Forelimb muscle (tissue), 1 donor: ENCODE data around the gene PPIE. TPM values are rescaled to one million over a fixed set of nuclear protein-coding genes. Genes with fewer than 3 reads are reported as not detected.
"Not testable (repeated sequence)": the region's sequence is repeated elsewhere in the genome, so short reads cannot be mapped to it uniquely, and the experiment has no call there.

ENCODE experiments used
- DNase-seq: peaks from one replicate; pipeline ENCODE4 v3.0.0-alpha.2; 2013; ENCODE audit warnings: low read depth
- polyA plus RNA-seq: library from polyadenylated mRNA; unstranded; fragments of 120-200 nt; gene quantifications from one replicate; pipeline ENCODE4 v1.2.1, GENCODE V29; 2013; ENCODE audit not compliant: insufficient read length

PPIE gene
- polyA plus RNA-seq, 1 donor, result 41.7 TPM

DNA sequence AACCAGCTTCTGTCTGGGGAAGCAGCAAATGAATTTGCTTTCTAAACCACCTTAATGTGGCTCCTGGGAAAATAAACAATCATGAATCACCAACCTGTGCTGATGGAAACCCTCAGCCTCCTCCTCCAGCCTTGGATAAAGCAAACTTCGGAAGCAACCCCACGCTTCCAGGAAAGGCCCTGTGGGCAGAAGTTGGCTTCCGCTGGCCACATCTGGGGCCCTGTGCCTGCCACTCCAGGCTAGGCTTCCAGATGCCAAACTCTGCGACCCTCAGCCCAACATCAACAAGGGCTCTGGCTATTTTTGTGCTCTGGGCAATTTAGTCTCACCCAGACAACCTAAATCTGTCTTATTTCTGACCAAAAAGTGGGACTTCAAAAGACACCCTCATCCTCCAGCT, 38.6 kb downstream of the PPIE start:
- DNase-seq, result no peak

DNA sequence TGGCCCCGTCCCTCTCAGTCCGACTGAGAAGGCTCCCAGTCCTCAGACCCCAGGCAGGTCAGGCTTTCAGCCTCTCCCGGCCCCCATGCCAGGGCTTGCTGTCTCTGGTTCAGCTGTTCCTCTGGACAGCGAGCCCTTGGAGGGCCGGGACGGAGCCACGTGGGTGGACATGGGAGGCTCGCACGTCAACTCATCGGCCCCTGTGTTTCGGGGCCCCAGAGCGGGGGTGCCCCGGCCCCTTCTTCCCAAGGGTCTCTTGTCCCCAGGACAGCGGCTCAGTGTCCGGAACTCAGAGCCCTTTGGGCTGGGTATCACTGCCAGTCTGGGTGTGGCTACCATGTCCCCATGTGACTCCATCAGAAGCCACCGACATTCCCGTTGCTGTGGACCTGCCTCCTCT, 39.2 kb downstream of the PPIE start:
- DNase-seq, result not testable (repeated sequence)

DNA sequence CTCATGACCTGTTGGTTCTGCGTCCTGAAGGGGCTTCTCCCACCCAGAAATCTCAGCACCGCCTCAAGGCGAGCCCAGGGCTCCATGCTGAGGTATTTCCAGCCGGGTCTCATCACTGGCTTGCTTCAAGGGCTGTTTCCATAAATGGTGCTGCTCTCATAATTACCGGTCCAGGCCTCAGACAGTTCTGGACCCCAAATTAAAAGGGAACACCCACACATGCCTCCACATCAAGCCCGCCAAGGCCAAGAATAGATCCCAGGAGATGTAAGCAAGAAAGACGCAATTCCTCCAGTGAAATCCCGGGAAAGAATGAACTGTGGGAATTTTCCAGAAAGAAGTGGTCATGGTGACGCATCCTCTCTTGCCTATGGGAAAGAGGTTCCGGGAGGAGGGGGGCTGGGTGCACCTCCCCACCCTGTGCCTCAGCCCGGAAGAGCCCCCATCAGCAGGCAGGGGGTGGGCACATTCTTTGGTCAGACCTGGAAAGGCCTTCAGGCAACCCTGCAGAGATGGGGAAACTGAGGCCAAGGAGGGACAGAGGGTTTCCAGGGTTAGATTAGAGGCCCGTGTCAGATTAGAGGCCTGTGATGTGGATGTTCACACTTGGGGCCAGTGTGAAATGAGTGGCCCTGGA, 39.9 kb downstream of the PPIE start:
- DNase-seq, result not testable (repeated sequence)

DNA sequence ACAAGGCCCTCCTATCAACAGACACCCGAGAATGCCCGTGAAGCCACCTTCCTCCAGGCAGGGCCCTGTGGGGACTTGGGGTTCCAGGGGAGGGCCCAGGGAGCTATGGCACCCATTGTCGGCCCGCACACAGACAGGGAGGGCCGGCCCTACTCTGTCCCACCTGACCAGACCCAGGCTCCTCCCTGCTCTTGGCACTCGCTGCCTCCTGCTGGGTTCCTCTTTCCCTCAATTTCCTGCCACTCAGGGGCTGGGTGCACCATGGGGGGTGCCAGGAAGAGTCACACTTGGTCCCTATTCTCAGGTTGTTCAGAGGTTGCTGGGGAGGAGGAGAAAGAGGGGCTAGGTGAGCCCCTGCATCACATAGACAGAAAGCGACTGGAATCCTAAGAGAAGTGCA, 40.5 kb downstream of the PPIE start:
- no peak for DNase-seq

DNA sequence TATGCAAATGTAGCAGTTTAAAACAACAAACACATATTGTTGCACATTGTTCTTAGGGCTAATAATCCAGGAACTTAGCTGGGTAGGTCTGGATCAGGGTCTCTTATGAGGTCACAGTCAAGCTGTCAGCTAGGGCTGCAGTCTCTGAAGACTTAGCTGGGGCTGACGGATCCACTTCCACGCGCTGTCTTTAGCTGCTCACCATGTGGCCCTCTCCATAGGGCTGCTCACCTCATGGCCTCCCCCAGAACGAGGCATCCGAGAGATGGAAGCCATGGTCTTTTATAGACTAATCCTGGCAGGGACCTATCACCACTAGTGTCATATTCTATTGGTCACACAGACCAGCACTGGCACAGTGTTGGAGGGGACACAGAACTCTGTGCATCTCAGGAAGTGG, 41.1 kb downstream of the PPIE start:
- no peak for DNase-seq

DNA sequence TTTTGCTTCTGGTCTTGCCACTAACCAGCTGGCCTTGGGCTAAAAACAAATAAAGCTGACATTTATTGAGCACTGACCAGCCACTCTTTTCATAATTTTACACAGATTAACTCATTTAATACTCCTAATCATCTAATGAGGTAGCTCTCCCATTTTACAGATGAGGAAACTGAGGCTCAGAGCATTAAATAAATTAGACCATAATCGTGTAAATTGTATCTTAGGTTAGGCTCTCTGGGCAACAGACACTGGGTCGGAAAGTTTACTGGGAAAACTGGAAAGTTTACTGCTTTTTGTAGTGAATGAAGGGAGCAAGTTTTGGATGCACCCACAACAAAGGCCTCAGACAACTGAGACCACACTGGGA, 42.6 kb downstream of the PPIE start:
- DNase-seq, result no peak

DNA sequence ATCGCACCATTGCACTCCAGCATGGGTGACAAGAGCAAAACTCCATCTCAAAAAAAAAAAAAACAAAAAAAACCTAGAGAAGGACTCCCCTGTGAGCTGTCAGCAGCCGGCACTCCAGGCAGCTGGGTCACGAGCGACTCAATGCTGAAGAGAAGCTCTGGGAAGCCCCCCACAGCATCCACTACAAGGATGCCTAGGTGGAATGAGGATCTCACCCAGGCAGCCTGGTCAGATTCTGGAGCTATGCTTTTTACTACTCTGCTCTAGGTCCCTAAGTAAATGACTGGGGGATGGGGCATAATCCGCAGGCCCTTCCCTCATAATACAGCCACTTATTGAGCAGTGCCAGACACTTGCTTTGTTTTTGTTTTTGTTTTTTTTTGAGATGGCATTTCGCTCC, 43.4 kb downstream of the PPIE start:
- no peak for DNase-seq

DNA sequence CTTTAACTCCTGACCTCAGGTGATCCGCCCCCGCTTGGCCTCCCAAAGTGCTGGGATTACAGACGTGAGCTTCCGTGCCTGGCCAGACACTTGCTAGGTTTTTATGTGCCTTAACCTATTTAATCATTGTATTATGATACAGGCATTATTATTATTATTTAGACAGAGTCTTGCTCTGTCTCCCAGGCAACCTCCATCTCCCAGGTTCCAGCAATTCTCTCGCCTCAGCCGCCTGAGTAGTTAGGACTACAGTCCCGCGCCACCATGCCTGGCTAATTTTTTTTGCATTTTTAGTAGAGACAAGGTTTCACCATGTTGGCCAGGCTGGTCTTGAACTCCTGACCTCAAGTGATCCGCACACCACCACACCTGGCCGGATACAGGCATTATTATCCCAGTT, 44.0 kb downstream of the PPIE start:
- not testable (repeated sequence) for DNase-seq

DNA sequence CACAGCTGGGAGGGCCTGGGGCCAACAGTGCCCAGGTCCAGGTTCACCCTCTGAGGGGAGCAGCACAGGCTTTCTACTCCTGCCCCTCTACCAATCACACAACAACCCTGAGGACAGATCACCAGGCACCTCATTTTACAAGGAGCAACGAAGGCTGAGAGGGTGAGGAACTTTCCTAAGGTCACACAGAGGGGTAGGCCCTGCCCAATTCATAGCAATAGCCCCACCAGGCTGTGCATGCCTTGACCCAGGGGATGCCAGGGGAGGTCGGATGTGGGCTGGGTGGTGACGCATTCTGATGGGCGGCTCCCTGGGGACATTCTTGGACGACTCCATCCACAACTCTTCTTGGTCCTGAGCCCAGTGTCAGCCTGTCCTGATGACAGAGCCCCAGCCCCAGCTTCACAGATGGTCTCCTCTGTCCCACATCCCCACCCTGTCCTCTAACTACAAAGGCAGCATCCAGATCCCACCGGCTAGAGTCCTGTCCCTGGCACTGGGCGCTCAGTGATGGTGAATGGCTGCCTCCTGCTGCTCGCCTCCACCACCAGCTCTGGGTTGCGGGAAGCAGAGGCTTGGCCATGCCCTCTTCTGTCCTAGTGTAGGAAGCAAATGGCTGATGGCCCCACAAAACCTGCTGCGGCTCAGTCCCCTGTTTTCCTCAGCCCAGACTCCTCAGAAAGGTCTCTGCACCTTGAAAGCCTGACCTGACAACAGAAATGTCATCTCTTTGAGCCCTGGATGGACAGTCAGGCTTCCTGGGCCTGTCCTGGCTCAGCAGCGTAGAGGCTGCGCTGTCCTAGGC, 47.8 kb downstream of the PPIE start:
- not testable (repeated sequence) for DNase-seq

DNA sequence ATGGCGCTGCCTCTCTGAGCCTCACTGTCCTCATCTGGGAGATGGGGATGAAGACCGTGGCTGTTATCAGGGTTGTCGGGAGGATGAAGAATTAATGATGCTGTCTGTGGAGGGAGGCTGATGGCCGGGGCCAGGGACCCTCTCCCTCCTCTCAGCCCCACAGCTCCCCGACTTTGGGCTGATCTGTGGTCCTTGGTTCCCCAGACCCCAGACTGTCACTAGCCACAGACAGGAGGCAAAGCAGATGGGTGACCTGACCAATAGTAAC, 48.4 kb downstream of the PPIE start:
- not testable (repeated sequence) for DNase-seq

DNA sequence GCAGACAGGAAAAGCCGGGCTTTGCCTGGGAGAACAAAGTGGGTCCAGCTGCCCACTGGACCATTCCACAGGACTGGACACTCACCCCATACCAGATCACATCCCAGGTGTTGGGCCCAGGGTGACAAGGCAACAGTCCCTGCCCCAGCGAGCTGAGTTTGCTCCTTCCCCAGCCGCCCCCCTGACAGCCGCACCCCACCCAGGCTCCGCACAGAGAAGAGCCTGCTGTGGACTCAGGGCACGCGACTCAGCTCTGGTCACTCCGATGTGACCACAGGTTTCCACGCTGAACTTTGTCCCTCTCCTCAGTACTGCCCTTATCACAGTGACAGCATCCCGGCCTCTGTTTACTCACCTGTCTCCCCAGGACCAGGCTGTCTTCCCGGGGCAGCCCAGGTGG, 48.8 kb downstream of the PPIE start:
- DNase-seq, result no peak

DNA sequence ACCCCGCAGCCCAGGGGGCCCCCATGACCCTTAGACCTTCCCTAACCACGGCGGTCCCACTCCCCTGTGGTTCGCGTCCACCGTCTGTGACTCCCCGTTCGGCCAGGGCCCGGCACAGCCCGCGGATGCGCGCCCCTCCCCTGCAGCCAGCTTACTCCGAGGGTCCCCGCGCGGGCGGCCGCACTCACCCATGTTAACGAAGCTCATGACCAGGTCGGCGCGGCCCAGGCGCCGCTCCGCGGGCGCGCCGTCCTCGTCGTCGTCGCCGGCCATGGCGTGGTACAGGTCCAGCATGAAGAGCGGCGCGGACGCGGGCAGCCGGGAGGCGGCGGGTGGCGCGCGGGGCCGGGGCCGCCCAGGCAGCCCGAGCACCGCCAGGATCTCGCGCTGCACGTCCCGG, 49.3 kb downstream of the PPIE start:
- DNase-seq, result not testable (repeated sequence)

DNA sequence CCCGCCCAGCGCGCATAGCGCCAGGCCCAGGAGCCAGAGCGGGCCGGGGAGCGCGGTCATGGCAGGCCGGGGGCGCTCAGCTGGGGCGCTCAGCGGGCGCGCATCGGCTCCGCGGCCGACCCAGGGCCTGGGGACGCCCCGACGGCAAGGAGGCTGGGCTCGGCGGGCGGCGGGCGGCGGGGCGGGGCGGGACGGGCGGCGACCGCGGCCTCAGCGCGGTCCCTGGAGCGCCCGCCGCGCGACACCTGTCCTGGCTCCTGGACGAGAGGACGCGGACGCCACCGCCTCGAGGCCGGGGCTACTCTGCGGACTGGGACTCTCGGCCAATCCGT, 49.7 kb downstream of the PPIE start:
- no peak for DNase-seq

DNA sequence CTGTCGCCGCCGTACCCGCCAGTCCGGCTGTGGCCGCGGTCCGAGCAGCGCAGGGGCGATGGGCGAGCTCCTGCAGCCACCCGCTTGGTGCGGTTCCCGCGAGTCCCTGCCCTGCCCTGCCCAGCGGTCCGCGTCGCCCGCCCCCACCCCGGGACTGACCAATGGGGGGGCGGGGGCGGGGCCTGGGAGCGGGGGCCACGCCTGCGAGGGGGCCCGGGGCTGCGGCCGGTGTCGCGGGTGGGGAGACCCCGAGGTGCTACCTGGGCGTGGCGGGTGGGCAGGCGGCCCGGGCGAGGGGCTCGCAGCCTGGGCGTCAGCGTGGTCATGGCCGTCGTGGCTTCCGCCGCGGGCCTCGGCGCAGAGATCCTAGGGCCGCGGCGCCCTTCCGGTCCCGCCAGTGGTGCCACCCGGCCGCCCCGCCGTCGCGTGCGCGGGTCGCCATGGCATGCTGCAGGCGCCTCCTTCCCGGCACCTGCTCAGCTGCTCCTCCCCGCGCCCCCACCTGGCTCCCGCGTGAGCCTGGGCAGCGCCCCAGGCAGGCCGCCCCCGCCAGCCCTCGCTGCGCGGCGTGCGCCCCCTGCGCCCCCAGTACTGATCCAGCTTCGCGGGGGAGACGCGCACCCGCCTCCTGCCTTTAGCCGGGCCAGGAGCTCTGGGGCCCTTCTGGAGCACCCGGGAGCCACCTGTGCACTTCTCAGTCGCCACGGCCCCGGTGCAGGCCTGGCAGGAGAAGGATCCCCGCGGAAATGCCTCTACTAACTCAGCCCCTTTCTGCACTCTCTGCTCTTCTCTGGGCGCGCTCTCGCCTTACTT, 50.3 kb downstream of the PPIE start, which contains the start of gene BMP8B:
Gene BMP8B (minus strand): TSS at position 108 of the 813 bp plus-strand sequence. CDS start 380 bp downstream, outside the sequence.
- no peak for DNase-seq

DNA sequence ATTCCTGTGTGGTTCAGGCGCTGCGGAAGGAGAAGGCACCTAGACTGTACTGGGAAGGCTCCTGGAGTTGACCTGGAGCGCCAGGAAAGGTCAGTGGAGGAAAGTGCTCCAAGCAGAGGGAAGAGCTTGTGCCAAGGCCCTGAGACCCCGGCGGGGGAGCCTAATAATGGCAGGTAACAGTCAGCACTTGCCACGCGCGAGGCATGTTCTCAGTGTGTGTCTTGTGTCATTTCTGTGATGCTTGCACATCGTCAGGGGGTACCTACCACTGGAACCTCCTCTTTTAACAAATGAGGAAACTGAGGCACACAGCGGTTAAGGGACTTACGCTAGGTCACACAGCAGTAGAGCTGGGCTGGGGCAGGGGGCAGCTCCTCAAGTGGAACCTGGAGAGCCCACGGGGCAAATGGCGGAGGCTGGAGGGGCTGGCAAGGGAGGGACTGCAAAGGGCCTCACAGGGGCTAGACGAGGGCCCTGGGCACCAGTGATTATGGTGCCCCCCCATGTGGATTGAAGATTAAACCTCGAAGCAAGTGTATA, 51.0 kb downstream of the PPIE start:
- no peak for DNase-seq

DNA sequence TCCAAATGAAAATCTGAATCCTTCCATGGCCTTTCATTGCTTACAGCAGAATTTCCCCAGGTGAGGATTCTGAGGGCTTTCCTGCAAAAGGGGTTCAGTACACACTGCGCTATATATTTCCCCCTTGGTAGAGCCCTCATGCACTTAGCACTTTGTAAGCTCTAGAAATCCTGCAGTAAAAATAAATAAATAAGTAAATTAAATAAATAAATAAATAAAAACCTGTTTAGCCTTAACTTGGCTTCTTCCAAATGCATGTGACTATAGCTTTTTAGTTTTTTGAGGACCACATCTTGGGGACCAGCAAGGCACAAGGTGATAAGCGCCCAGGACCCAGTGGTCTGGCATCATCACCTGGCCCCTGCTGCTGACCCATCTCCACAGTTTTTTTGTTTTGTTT, 53.2 kb downstream of the PPIE start:
- DNase-seq, result no peak

DNA sequence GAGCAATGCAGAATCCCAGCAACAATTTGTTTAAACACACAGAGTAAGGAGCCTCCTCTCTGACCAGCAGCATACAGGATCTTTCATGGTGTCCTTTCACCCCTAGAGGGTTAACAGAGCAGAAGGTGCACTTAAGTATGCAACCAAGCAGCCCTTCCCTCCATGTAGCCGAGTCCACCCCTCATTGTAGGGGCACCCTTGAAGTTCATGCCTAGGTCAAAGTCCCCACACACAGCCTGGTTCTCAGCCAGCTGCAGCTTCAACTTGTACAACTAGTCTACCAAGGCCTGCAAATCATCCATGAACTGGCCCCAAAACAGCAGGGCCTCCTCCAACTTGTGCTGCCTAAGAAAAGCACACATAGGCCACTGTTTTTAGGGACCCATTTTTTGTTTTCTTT, 57.0 kb downstream of the PPIE start:
- no peak for DNase-seq

DNA sequence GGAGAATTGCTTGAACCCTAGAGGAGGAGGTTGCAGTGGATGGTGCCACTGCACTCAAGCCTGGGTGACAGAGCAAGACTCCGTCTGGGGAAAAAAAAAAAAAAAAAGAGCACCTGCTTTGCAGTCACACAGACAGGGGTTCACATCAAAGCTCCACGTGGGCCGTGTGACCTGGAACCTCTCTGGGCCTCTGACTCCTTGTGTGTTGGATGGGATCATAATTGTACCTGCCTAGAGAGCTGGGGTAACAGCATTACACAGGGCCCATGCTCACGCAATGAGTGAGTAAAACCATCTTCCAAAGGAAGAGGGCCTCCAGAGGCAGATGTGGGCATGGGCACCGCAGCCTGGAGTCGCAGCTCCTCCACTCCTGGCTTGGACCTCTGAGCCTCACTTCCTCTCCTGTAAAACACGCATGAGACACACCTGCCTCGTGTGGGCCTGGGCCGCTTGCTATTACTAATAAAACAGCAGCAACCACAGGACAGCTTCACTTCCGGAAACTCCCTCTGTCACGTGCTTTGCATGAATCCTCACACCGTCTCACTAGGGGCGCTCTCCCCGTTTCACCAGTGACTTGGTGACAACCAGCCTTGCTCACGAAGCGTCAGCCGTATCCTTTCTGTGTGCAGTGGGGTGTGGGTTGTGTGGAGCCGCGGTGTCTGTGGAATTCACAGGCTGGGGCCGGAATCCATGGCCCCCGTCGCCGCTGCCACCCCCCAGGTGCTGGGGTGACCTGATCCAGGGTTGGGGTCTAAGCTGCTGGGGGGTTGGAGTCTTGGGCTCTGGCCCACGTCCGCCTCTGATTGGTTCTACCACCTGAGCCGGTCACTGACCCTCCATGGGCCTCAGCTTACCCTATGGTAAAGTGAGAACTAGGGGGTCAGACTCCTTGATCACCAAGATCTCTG, 60.4 kb downstream of the PPIE start:
- DNase-seq, result peak; percentile 19

DNA sequence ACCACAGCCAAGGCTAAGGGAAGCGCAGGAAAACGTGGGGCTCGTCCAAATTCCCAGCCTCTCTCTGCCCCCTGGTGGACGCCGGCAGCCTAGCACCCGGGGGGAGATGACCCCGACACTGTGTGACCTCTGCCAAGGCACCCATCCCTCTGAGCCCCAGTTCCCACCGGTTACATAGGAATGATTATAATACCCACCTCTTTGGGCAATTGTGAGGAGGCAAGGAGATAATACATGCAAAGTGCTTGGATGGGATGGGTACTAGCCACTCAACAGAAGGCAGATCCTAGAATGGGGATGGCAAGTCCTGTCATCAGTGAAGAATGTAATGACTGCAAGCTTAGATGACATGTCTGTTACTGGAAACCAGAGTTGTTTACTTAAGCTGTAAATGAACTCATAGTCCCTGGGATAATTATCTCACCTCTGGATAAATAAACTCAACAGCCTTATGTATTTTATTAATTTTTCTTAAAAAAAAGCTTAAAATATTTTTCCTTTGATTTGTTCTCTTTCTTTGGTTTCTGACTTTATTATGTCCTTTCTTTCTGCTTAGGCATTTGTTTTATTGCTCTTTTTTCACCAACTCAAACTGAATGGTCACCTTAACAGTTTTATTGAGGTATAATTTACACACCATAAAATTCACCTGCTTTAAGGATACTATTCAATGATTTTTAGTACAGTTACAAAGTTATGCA, 61.2 kb downstream of the PPIE start:
- DNase-seq, result no peak

DNA sequence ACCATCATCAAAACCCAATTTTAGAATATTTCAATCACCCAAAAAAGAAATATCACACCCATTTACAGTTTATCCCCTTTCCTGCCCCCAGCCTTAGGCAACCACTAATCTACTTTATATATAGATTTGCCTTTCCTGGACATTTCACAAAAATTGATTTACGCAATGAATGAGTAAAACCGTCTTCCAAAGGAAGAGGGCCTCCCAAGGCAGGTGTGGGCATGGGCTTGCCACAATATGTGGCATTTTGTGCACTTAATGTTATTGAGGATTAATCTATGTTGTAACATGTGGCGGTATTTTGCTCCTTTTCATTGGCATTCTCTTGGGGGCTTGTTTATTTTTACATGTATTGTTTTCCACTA, 61.8 kb downstream of the PPIE start:
- DNase-seq, result no peak
